HepG2 (cell line): ENCODE measurements around the gene PAPSS2.

Source experiments
- CTCF ChIP-seq: sonication (generic); formaldehyde crosslinking; IDR thresholded peaks from 2 replicates; pipeline ENCODE4 v1.5.0; 2020; ENCODE audit warnings: mild to moderate bottlenecking, missing genetic modification reagents, moderate library complexity
- LRRFIP1 ChIP-seq: sonication (generic); formaldehyde crosslinking; conservative IDR thresholded peaks from 2 replicates; pipeline ENCODE4 v1.4.0; 2020; ENCODE audit warnings: missing genetic modification reagents

- TF ChIP-seq CTCF (CRISPR knock-in tag) = no peak
- TF ChIP-seq LRRFIP1 = no peak
Measured at GRCh38 chr10:87776328-87776727, 116.7 kb downstream of the PAPSS2 start.
